OCI-LY1 (cell line): ENCODE results near the gene AGBL1.

ENCODE experiments used
- H2AFZ ChIP-seq: fragments of 200-600 bp; sonication (generic), shearing (Covaris generic); 2 replicates; pipeline ENCODE4 v1.6.0; 2014; ENCODE audit warnings: antibody characterized with exemption, mild to moderate bottlenecking, low read length
- H3F3A ChIP-seq: fragments of 200-600 bp; sonication (generic), shearing (Covaris generic); 2 replicates; pipeline ENCODE4 v1.6.0; 2014; ENCODE audit warnings: mild to moderate bottlenecking, antibody characterized with exemption, low read length, moderate library complexity; ENCODE audit not compliant: insufficient read depth
- H3K27ac ChIP-seq: fragments of 200-600 bp; sonication (generic); 2 replicates; pipeline ENCODE4 v1.5.1; 2014; ENCODE audit warnings: low read length, mixed run types, mild to moderate bottlenecking, low read depth; ENCODE audit not compliant: poor library complexity, severe bottlenecking
- H3K27me3 ChIP-seq: fragments of 200-600 bp; sonication (generic); 2 replicates; pipeline ENCODE4 v1.6.0; 2014; ENCODE audit warnings: antibody characterized with exemption, mild to moderate bottlenecking, low read length, moderate library complexity; ENCODE audit not compliant: insufficient read depth
- H3K36me3 ChIP-seq: fragments of 200-600 bp; sonication (generic); 2 replicates; pipeline ENCODE4 v1.6.1; 2014; ENCODE audit warnings: mild to moderate bottlenecking, antibody characterized with exemption, low read length, moderate library complexity, mixed read lengths; ENCODE audit not compliant: insufficient read depth
- H3K4me1 ChIP-seq: fragments of 200-600 bp; sonication (generic); 2 replicates; pipeline ENCODE4 v1.5.1; 2014; ENCODE audit warnings: mild to moderate bottlenecking, low read length, moderate library complexity; ENCODE audit not compliant: insufficient read depth, severe bottlenecking
- H3K4me2 ChIP-seq: fragments of 200-600 bp; sonication (generic), shearing (Covaris generic); 2 replicates; pipeline ENCODE4 v1.6.1; 2014; ENCODE audit warnings: low read length
- H3K4me3 ChIP-seq: fragments of 200-600 bp; sonication (generic); 2 replicates; pipeline ENCODE4 v1.5.1; 2014; ENCODE audit warnings: low read length, low read depth, mild to moderate bottlenecking, mixed read lengths; ENCODE audit not compliant: poor library complexity, severe bottlenecking
- H3K79me2 ChIP-seq: fragments of 200-600 bp; shearing (Covaris generic); 2 replicates; pipeline ENCODE4 v1.6.1; 2016; ENCODE audit warnings: mixed run types, low read length, mixed read lengths; ENCODE audit not compliant: insufficient read depth
- H3K9ac ChIP-seq: fragments of 200-600 bp; sonication (generic), shearing (Covaris generic); 2 replicates; pipeline ENCODE4 v1.6.1; 2014; ENCODE audit warnings: mild to moderate bottlenecking, low read length, mixed read lengths
- H3K9me2 ChIP-seq: fragments of 200-600 bp; sonication (generic), shearing (Covaris generic); 2 replicates; pipeline ENCODE4 v1.6.1; 2014; ENCODE audit warnings: low read depth, mild to moderate bottlenecking, low read length, mixed read lengths
- H3K9me3 ChIP-seq: fragments of 200-600 bp; shearing (Covaris generic); 2 replicates; pipeline ENCODE4 v1.6.1; 2014; ENCODE audit warnings: low read length, mixed read lengths
- H4K20me1 ChIP-seq: fragments of 200-600 bp; sonication (generic), shearing (Covaris generic); 2 replicates; pipeline ENCODE4 v1.6.0; 2016; ENCODE audit warnings: mild to moderate bottlenecking, low read length; ENCODE audit not compliant: insufficient read depth
- CTCF ChIP-seq: fragments of 200-600 bp; sonication (generic), shearing (Covaris generic); IDR thresholded peaks from 2 replicates; pipeline ENCODE4 v1.5.1; 2017; ENCODE audit warnings: mild to moderate bottlenecking, antibody characterized with exemption, low read length, moderate library complexity, mixed read lengths
- EZH2 ChIP-seq: fragments of 200-600 bp; sonication (generic), shearing (Covaris generic); IDR thresholded peaks from 2 replicates; pipeline ENCODE4 v1.8.0; 2017; ENCODE audit warnings: borderline replicate concordance, mixed run types, mild to moderate bottlenecking, antibody characterized with exemption, low read length, moderate library complexity, mixed read lengths

Gene AGBL1

GRCh38 chr15:86879250-86880229 is 799.9 kb downstream of the AGBL1 start:
- Histone ChIP-seq H3K4me3 (no peak overlapping the region), H3K9me3 (no peaks in the 10 kb centered on the region), H3K79me2 (no peaks in the 10 kb centered on the region), H4K20me1 (no peaks in the 10 kb centered on the region), H3K9ac (no peak overlapping the region), H3K36me3 (no peaks in the 10 kb centered on the region), H2AFZ (no peak overlapping the region), H3K9me2 (no peaks in the 10 kb centered on the region), H3K4me1 (no peaks in the 10 kb centered on the region), H3F3A (no peaks in the 10 kb centered on the region), H3K4me2 (no peak overlapping the region), H3K27ac (no peak overlapping the region), H3K27me3 (no peaks in the 10 kb centered on the region)
- TF ChIP-seq CTCF (no peak), EZH2 (no peak)

GRCh38 chr15:86885616-86886015 is 805.9 kb downstream of the AGBL1 start:
- H3K27ac ChIP-seq: no peak overlapping the region
- H2AFZ ChIP-seq: no peak overlapping the region
- TF ChIP-seq EZH2 (no peak), CTCF (no peak)
- H3K4me3 ChIP-seq: no peak overlapping the region
- no peaks in the 10 kb centered on the region for H3K4me1 ChIP-seq
- H3K9me2 ChIP-seq: no peaks in the 10 kb centered on the region
- H3K36me3 ChIP-seq: no peaks in the 10 kb centered on the region
- H3K79me2 ChIP-seq: no peaks in the 10 kb centered on the region
- no peak overlapping the region for H3K9ac ChIP-seq
- H3F3A ChIP-seq: no peaks in the 10 kb centered on the region
- no peaks in the 10 kb centered on the region for H3K27me3 ChIP-seq
- no peak overlapping the region for H3K4me2 ChIP-seq
- H4K20me1 ChIP-seq: no peaks in the 10 kb centered on the region
- no peaks in the 10 kb centered on the region for H3K9me3 ChIP-seq

GRCh38 chr15:86892774-86893449 is 813.2 kb downstream of the AGBL1 start:
- Histone ChIP-seq H3K36me3 (no peaks in the 10 kb centered on the region), H3K27ac (no peak overlapping the region), H3K4me3 (no peak overlapping the region), H3K9me2 (no peaks in the 10 kb centered on the region), H3K79me2 (no peaks in the 10 kb centered on the region), H3F3A (no peaks in the 10 kb centered on the region), H3K9me3 (no peaks in the 10 kb centered on the region), H3K4me1 (no peaks in the 10 kb centered on the region), H3K4me2 (no peak overlapping the region), H3K27me3 (no peaks in the 10 kb centered on the region), H3K9ac (no peak overlapping the region), H4K20me1 (no peaks in the 10 kb centered on the region), H2AFZ (no peak overlapping the region)
- TF ChIP-seq CTCF (no peak), EZH2 (no peak)
